OCI-LY7 (cell line): ENCODE results near the gene DCAF8L2. TPM values are rescaled to one million over a fixed set of nuclear protein-coding genes. Genes with fewer than 3 reads are reported as not detected.
"Not testable (repeated sequence)": the region's sequence is repeated elsewhere in the genome, so short reads cannot be mapped to it uniquely, and the experiment has no call there.

ENCODE experiments used
- BruUV-seq: library from RNA; stranded (reverse); fragments of 400-500 nt; replicated peaks from 2 replicates; lab custom pipeline; 2021; lab: Mats Ljungman, UMichigan
- CTCF ChIA-PET: fragments of 300-600 bp; sonication (Branson Sonifier 250); formaldehyde crosslinking; loops from one replicate; lab custom pipeline; 2022; ENCODE audit warnings: antibody characterized with exemption; ENCODE audit not compliant: unreplicated experiment; lab: Charles Lee
- POLR2A ChIA-PET: fragments of 300-600 bp; sonication (Branson Sonifier 250); formaldehyde crosslinking; loops from one replicate; lab custom pipeline; 2022; ENCODE audit warnings: antibody characterized with exemption; lab: Charles Lee
- DNase-seq: peaks from one replicate; pipeline ENCODE4 v3.0.0-alpha.2; 2015; ENCODE audit warnings: low spot score
- H2AFZ ChIP-seq: fragments of 200-600 bp; sonication (generic), shearing (Covaris generic); 2 replicates; pipeline ENCODE4 v1.6.1; 2014; ENCODE audit warnings: mild to moderate bottlenecking, antibody characterized with exemption, low read length, moderate library complexity
- H3K27ac ChIP-seq: fragments of 200-600 bp; sonication (generic); 2 replicates; pipeline ENCODE4 v1.5.1; 2014; ENCODE audit warnings: mixed run types, low read depth, mild to moderate bottlenecking, moderate library complexity, low read length, inconsistent platforms; ENCODE audit not compliant: poor library complexity, severe bottlenecking
- H3K36me3 ChIP-seq: fragments of 200-600 bp; sonication (generic); 2 replicates; pipeline ENCODE4 v1.6.1; 2014; ENCODE audit warnings: mild to moderate bottlenecking, antibody characterized with exemption, low read length, moderate library complexity, mixed read lengths; ENCODE audit not compliant: insufficient read depth
- H3K4me1 ChIP-seq: fragments of 200-600 bp; sonication (generic); 2 replicates; pipeline ENCODE4 v1.5.1; 2014; ENCODE audit warnings: mild to moderate bottlenecking, low read length; ENCODE audit not compliant: insufficient read depth, poor library complexity, severe bottlenecking
- H3K4me2 ChIP-seq: fragments of 200-600 bp; sonication (generic); 2 replicates; pipeline ENCODE4 v1.6.1; 2014; ENCODE audit warnings: mild to moderate bottlenecking, low read length
- H3K4me3 ChIP-seq: fragments of 200-600 bp; sonication (generic); 2 replicates; pipeline ENCODE4 v1.5.1; 2014; ENCODE audit warnings: mild to moderate bottlenecking, low read depth, low read length; ENCODE audit not compliant: poor library complexity, severe bottlenecking
- H3K79me2 ChIP-seq: fragments of 200-600 bp; sonication (generic); 2 replicates; pipeline ENCODE4 v1.6.1; 2016; ENCODE audit warnings: low read depth, mild to moderate bottlenecking, low read length, moderate library complexity, mixed read lengths; ENCODE audit not compliant: insufficient read depth
- H3K9me2 ChIP-seq: fragments of 200-600 bp; sonication (generic); 2 replicates; pipeline ENCODE4 v1.6.1; 2016; ENCODE audit warnings: mild to moderate bottlenecking, low read length, mixed read lengths; ENCODE audit not compliant: insufficient read depth
- H3K9me3 ChIP-seq: fragments of 200-600 bp; sonication (generic); 2 replicates; pipeline ENCODE4 v1.6.1; 2014; ENCODE audit warnings: mild to moderate bottlenecking, mixed run types, low read length, mixed read lengths
- H4K20me1 ChIP-seq: fragments of 200-600 bp; sonication (generic); 2 replicates; pipeline ENCODE4 v1.6.1; 2014; ENCODE audit warnings: mild to moderate bottlenecking, antibody characterized with exemption, low read length, moderate library complexity, mixed read lengths; ENCODE audit not compliant: insufficient read depth
- CTCF ChIP-seq: fragments of 200-600 bp; sonication (generic); conservative IDR thresholded peaks from 2 replicates; pipeline ENCODE4 v1.5.1; 2014; ENCODE audit warnings: mild to moderate bottlenecking, antibody characterized with exemption, low read length, moderate library complexity, mixed read lengths
- EZH2phosphoT487 ChIP-seq: fragments of 200-600 bp; sonication (generic); IDR thresholded peaks from 2 replicates; pipeline ENCODE4 v1.6.1; 2018; ENCODE audit warnings: low read depth, borderline replicate concordance, mild to moderate bottlenecking, mixed run types, antibody characterized with exemption, low read length, moderate library complexity, mixed read lengths
- intact Hi-C: fragments of 100-400 bp; cut with micrococcal nuclease; formaldehyde crosslinking; loops from one replicate; pipeline ENCODE4 v1.10.0; 2022; ENCODE audit not compliant: unreplicated experiment
- total RNA-seq, 2 experiments: library from RNA; depleted of rRNA in 1 of 2; stranded (reverse); fragments of >200 nt in 1 of 2; shearing (Covaris generic) in 1 of 2; gene quantifications; 2 replicates each; pipeline ENCODE4 v1.2.3, GENCODE V29; 2014 to 2022

DCAF8L2 gene
- total RNA-seq, 2 experiments from 2014 or later = not detected

- ChIA-PET POLR2A (no interaction called here), CTCF (no interaction called here)
- no peak overlapping the region for H2AFZ ChIP-seq
- H3K36me3 ChIP-seq = no peaks in the 10 kb centered on the region
- TF ChIP-seq CTCF = no peak
- no peak for TF ChIP-seq EZH2phosphoT487
- no peak overlapping the region for H3K4me3 ChIP-seq
- BruUV-seq = no TSS peak
- H4K20me1 ChIP-seq = no peaks in the 10 kb centered on the region
- H3K79me2 ChIP-seq = no peaks in the 10 kb centered on the region
- no peak for DNase-seq
- H3K4me2 ChIP-seq = no peak overlapping the region
- H3K9me2 ChIP-seq = no peaks in the 10 kb centered on the region
- H3K9me3 ChIP-seq = no peaks in the 10 kb centered on the region
- no peaks in the 10 kb centered on the region for H3K4me1 ChIP-seq
- no peak overlapping the region for H3K27ac ChIP-seq
- intact Hi-C loops = no loop called here
These were observed 141.8 kb downstream of the DCAF8L2 start for GRCh38 chrX:27731962-27732361.

- no peaks in the 10 kb centered on the region for H3K79me2 ChIP-seq
- H3K4me3 ChIP-seq = no peak overlapping the region
- H3K4me1 ChIP-seq = no peaks in the 10 kb centered on the region
- POLR2A ChIA-PET = no interaction called here
- intact Hi-C loops = no loop called here
- no TSS peak for BruUV-seq
- no peaks in the 10 kb centered on the region for H3K9me2 ChIP-seq
- no peak overlapping the region for H2AFZ ChIP-seq
- DNase-seq = no peak
- no peaks in the 10 kb centered on the region for H3K9me3 ChIP-seq
- no peak for TF ChIP-seq CTCF
- TF ChIP-seq EZH2phosphoT487 = no peak
- no peak overlapping the region for H3K4me2 ChIP-seq
- CTCF ChIA-PET = no interaction called here
- H3K36me3 ChIP-seq = no peaks in the 10 kb centered on the region
- no peak overlapping the region for H3K27ac ChIP-seq
- H4K20me1 ChIP-seq = no peaks in the 10 kb centered on the region
These were observed 145.8 kb downstream of the DCAF8L2 start for GRCh38 chrX:27735914-27736313.

GRCh38 chrX:27740933-27741332 lies 150.8 kb downstream of the DCAF8L2 start:
- Histone ChIP-seq H3K9me3 (no peaks in the 10 kb centered on the region), H3K27ac (no peak overlapping the region), H3K79me2 (no peaks in the 10 kb centered on the region), H3K4me2 (no peak overlapping the region), H3K4me1 (no peaks in the 10 kb centered on the region), H3K9me2 (no peaks in the 10 kb centered on the region), H2AFZ (no peak overlapping the region), H3K4me3 (no peak overlapping the region), H4K20me1 (no peaks in the 10 kb centered on the region), H3K36me3 (no peaks in the 10 kb centered on the region)
- TF ChIP-seq EZH2phosphoT487 (no peak), CTCF (no peak)
- intact Hi-C loops = no loop called here
- no peak for DNase-seq
- ChIA-PET CTCF (no interaction called here), POLR2A (no interaction called here)
- no TSS peak for BruUV-seq

- H3K36me3 ChIP-seq, H3K4me2 ChIP-seq, H3K27ac ChIP-seq, DNase-seq, H3K9me3 ChIP-seq, CTCF ChIA-PET, H3K4me1 ChIP-seq, intact Hi-C loops, H3K79me2 ChIP-seq, H2AFZ ChIP-seq, H3K4me3 ChIP-seq, POLR2A ChIA-PET, H4K20me1 ChIP-seq, BruUV-seq, H3K9me2 ChIP-seq: not testable (repeated sequence)
These were observed 153.4 kb downstream of the DCAF8L2 start for GRCh38 chrX:27743521-27743920.
